Naive thymus-derived CD4-positive, alpha-beta T cell (primary cell): Measurements from ENCODE around the gene ZBTB21. TPM values are rescaled to one million over a fixed set of nuclear protein-coding genes. Genes with fewer than 3 reads are reported as not detected.

Experiments used
- ATAC-seq: fragments of 150-1000 bp; cut with Tn5 transposase; 2 replicates; pipeline ENCODE4 v1.10.0; 2021; ENCODE audit warnings: mild to moderate bottlenecking, moderate library complexity
- CTCF ChIA-PET: fragments of 350-600 bp; sonication (Branson Sonifier 250); formaldehyde crosslinking; loops from one replicate; lab custom pipeline; 2021; ENCODE audit warnings: antibody characterized with exemption; lab: Charles Lee
- POLR2A ChIA-PET: fragments of 350-600 bp; sonication (Branson Sonifier 250); formaldehyde crosslinking; loops from one replicate; lab custom pipeline; 2021; ENCODE audit warnings: antibody characterized with exemption, inconsistent platforms; lab: Charles Lee
- DNase-seq, 9 donors: peaks; one replicate each; pipeline versions ENCODE4 v3.0.0 to v3.0.0-alpha.2; 2020 to 2022; ENCODE audit warnings: mixed read lengths in 1 of 9
- H3K27ac ChIP-seq: one replicate; pipeline ENCODE4 v1.7.0; 2013; ENCODE audit warnings: mild to moderate bottlenecking, low read depth, low read length, moderate library complexity
- H3K27me3 ChIP-seq, 2 donors: one replicate each; pipeline ENCODE4 v1.7.0; 2013; ENCODE audit warnings: low read length in 2 of 2, mild to moderate bottlenecking in 2 of 2, moderate library complexity in 2 of 2; ENCODE audit not compliant: control insufficient read depth in 2 of 2, insufficient read depth in 2 of 2
- H3K36me3 ChIP-seq, 3 experiments: 1 replicate in 2 of 3; 2 replicates in 1 of 3; pipeline ENCODE4 v1.7.0; 2013; ENCODE audit warnings: low read length in 3 of 3, mild to moderate bottlenecking in 3 of 3, moderate library complexity in 1 of 3; ENCODE audit not compliant: insufficient read depth in 3 of 3, control insufficient read depth in 2 of 3
- H3K4me1 ChIP-seq, 2 donors: one replicate each; pipeline ENCODE4 v1.7.0; 2013; ENCODE audit warnings: low read length in 2 of 2, mild to moderate bottlenecking in 2 of 2, moderate library complexity in 1 of 2; ENCODE audit not compliant: control insufficient read depth in 2 of 2, insufficient read depth in 2 of 2
- H3K4me3 ChIP-seq: 2 replicates; pipeline ENCODE4 v1.7.0; 2013; ENCODE audit warnings: mild to moderate bottlenecking, low read length
- H3K9me3 ChIP-seq, 3 experiments: 1 replicate in 2 of 3; 2 replicates in 1 of 3; pipeline ENCODE4 v1.7.0; 2013; ENCODE audit warnings: low read length in 3 of 3; ENCODE audit not compliant: control insufficient read depth in 2 of 3
- H3K27ac Mint-ChIP-seq, 9 donors: one replicate each; pipeline ENCODE4 v1.8.0; 2020 to 2022; ENCODE audit warnings: mixed read lengths in 9 of 9, mild to moderate bottlenecking in 8 of 9, moderate library complexity in 5 of 9, inconsistent platforms in 2 of 9
- H3K27me3 Mint-ChIP-seq, 5 donors: one replicate each; pipeline ENCODE4 v1.8.0; 2021 to 2022; ENCODE audit warnings: mixed read lengths in 5 of 5, mild to moderate bottlenecking in 1 of 5
- H3K36me3 Mint-ChIP-seq, 5 donors: one replicate each; pipeline ENCODE4 v1.8.0; 2020 to 2022; ENCODE audit warnings: mixed read lengths in 5 of 5, mild to moderate bottlenecking in 3 of 5, inconsistent platforms in 1 of 5
- H3K4me1 Mint-ChIP-seq, 7 donors: one replicate each; pipeline ENCODE4 v1.8.0; 2020 to 2022; ENCODE audit warnings: mixed read lengths in 7 of 7, mild to moderate bottlenecking in 3 of 7, inconsistent platforms in 1 of 7
- H3K4me3 Mint-ChIP-seq, 10 donors: one replicate each; pipeline ENCODE4 v1.8.0; 2020 to 2022; ENCODE audit warnings: mild to moderate bottlenecking in 10 of 10, mixed read lengths in 10 of 10, moderate library complexity in 6 of 10, inconsistent platforms in 2 of 10
- H3K9me3 Mint-ChIP-seq, 11 donors: one replicate each; pipeline ENCODE4 v1.8.0; 2020 to 2022; ENCODE audit warnings: mixed read lengths in 11 of 11, mild to moderate bottlenecking in 4 of 11, inconsistent platforms in 1 of 11, moderate library complexity in 1 of 11
- intact Hi-C, 2 donors: fragments of 100-400 bp; cut with micrococcal nuclease; formaldehyde crosslinking; loops; one replicate each; pipeline ENCODE4 v1.15.1; 2023
- polyA plus RNA-seq, 2 donors: library from polyadenylated mRNA; unstranded; fragments of 300-500 nt; fragmentation: Illumina TruSeq; gene quantifications; one replicate each; pipeline ENCODE4 v1.2.3, GENCODE V29; 2021
- total RNA-seq, 6 experiments: library from RNA in 5 of 6; stranded (reverse) in 5 of 6; gene quantifications; 1 replicate in 5 of 6; 2 replicates in 1 of 6; pipeline ENCODE4 v1.2.3 and lab custom pipeline; 2021 to 2026

The ZBTB21 gene
- total and polyA plus RNA-seq, 7 experiments from 2014 or later: 4.3 to 137 (median 24.3) TPM

DNA sequence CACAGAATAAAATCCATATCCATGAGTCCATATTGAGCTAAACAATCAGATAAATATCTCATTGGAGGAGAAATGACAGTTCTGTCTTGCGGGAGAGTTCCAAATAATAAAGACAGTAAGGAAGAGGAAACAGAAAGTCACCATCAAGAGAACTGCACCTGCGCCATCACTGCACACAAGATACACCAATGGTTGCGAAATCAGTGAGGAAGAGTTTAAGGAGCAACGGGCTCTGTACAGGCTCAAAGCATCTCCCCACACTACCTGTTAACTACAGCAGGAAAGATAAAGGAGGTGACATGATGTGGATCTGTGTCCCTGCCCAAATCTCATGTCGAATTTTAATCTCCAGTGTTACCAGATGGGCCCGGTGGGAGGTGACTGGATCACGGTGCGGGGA, 64.2 kb downstream of the ZBTB21 start:
- ChIA-PET POLR2A (no interaction called here), CTCF (no interaction called here)

DNA sequence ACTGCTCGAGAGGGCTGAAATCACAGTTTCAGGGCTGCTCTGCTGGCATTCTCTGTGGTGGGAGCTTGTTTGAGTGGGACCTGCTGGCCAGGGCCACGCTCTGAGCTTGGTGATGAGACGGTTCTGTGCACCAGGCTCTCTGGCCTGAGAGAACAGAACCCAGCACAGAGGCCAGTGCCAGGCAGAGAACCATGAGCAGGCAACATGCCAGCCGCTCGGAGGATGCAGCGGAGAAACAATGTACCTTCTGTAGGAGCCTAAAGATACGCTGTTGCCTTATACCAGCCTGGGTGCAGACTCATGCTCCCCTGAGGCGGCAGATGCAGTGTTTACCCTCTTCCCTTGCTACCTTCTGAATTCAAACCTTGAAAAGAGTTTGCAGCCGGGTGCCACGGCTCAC, 66.3 kb downstream of the ZBTB21 start:
- H3K27me3 ChIP-seq: no peaks in the 10 kb centered on the region
- no peaks in the 10 kb centered on the region for H3K9me3 Mint-ChIP-seq
- no peaks in the 10 kb centered on the region for H3K36me3 Mint-ChIP-seq
- ATAC-seq: no peak
- DNase-seq: no peak
- H3K4me3 ChIP-seq: no peak overlapping the region
- intact Hi-C loops: no loop called here
- no peaks in the 10 kb centered on the region for H3K4me1 ChIP-seq
- POLR2A ChIA-PET: no interaction called here
- no peak overlapping the region for H3K27ac ChIP-seq
- CTCF ChIA-PET: no interaction called here
- H3K27ac Mint-ChIP-seq: no peak overlapping the region
- H3K4me1 Mint-ChIP-seq: peaks cover 0 to 7% (median 0%) of the 10 kb centered on the region in 7 donors
- no peaks in the 10 kb centered on the region for H3K36me3 ChIP-seq
- no peaks in the 10 kb centered on the region for H3K9me3 ChIP-seq
- no peak overlapping the region for H3K4me3 Mint-ChIP-seq
- H3K27me3 Mint-ChIP-seq: no peaks in the 10 kb centered on the region

More for the DNA sequence above, 64.2 kb downstream of the ZBTB21 start:
- no peaks in the 10 kb centered on the region for H3K27me3 ChIP-seq
- Mint-ChIP-seq H3K36me3 (peaks cover 0 to 1% (median 0%) of the 10 kb centered on the region in 5 donors), H3K4me1 (peaks cover 0 to 7% (median 0%) of the 10 kb centered on the region in 7 donors), H3K9me3 (peaks cover 0 to 3% (median 0%) of the 10 kb centered on the region in 11 donors), H3K4me3 (no peak overlapping the region), H3K27me3 (no peaks in the 10 kb centered on the region), H3K27ac (peak overlapping the region in 1 of 9 donors; percentile 29)
- H3K4me3 ChIP-seq: no peak overlapping the region
- H3K9me3 ChIP-seq: no peaks in the 10 kb centered on the region
- no peak overlapping the region for H3K27ac ChIP-seq
- no peak for DNase-seq
- no peaks in the 10 kb centered on the region for H3K4me1 ChIP-seq
- intact Hi-C loops: no loop called here
- ATAC-seq: no peak
- no peaks in the 10 kb centered on the region for H3K36me3 ChIP-seq

GRCh38 chr21:41942457-41942856, 67.7 kb downstream of the ZBTB21 start:
- Histone ChIP-seq H3K4me1 (no peaks in the 10 kb centered on the region), H3K36me3 (no peaks in the 10 kb centered on the region), H3K27ac (no peak overlapping the region), H3K4me3 (no peak overlapping the region), H3K9me3 (no peaks in the 10 kb centered on the region), H3K27me3 (no peaks in the 10 kb centered on the region)
- H3K9me3 Mint-ChIP-seq: peaks cover 0 to 1% (median 0%) of the 10 kb centered on the region in 11 donors
- H3K27ac Mint-ChIP-seq: no peak overlapping the region
- CTCF ChIA-PET: no interaction called here
- peaks cover 0 to 2% (median 0%) of the 10 kb centered on the region in 5 donors for H3K27me3 Mint-ChIP-seq
- intact Hi-C loops: no loop called here
- no peaks in the 10 kb centered on the region for H3K36me3 Mint-ChIP-seq
- POLR2A ChIA-PET: no interaction called here
- no peak for DNase-seq
- no peak for ATAC-seq
- no peak overlapping the region for H3K4me3 Mint-ChIP-seq
- H3K4me1 Mint-ChIP-seq: peaks cover 0 to 4% (median 0%) of the 10 kb centered on the region in 7 donors

DNA sequence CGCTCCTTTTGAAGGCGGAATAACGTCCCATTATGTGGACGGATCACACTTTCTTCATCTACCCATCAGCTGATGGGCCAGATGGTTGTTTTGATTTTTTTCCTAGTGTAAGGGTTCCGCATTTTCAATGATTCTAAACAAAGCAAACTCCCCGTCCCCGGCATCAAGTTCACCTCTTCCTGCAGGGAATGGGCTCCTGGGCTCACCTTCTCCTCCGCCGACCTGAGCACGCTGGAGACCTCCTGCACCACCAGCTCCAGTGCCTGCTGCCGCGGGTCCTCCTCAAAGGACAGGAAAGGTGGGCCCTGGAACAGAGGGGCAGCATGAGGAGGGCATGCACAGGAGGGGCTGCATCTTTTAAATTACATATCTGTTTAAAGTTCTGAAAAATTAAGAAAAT, 68.2 kb downstream of the ZBTB21 start:
- peaks cover 0 to 4% (median 0%) of the 10 kb centered on the region in 7 donors for H3K4me1 Mint-ChIP-seq
- Histone ChIP-seq H3K36me3 (no peaks in the 10 kb centered on the region), H3K9me3 (no peaks in the 10 kb centered on the region), H3K27me3 (no peaks in the 10 kb centered on the region), H3K4me3 (no peak overlapping the region), H3K4me1 (no peaks in the 10 kb centered on the region), H3K27ac (no peak overlapping the region)
- CTCF ChIA-PET: no interaction called here
- ATAC-seq (no peak), DNase-seq (no peak)
- intact Hi-C loops: no loop called here
- POLR2A ChIA-PET: no interaction called here
- no peak overlapping the region for H3K4me3 Mint-ChIP-seq
- peaks cover 0 to 1% (median 0%) of the 10 kb centered on the region in 11 donors for H3K9me3 Mint-ChIP-seq
- no peak overlapping the region for H3K27ac Mint-ChIP-seq
- H3K36me3 Mint-ChIP-seq: no peaks in the 10 kb centered on the region
- H3K27me3 Mint-ChIP-seq: peaks cover 0 to 2% (median 0%) of the 10 kb centered on the region in 5 donors

- Histone ChIP-seq H3K9me3 (no peaks in the 10 kb centered on the region), H3K4me3 (no peak overlapping the region), H3K27ac (no peak overlapping the region), H3K27me3 (no peaks in the 10 kb centered on the region), H3K36me3 (no peaks in the 10 kb centered on the region), H3K4me1 (no peaks in the 10 kb centered on the region)
- ChIA-PET CTCF (no interaction called here), POLR2A (interaction anchor here (1.0 kb wide), 1 partner anchor 67 kb away, joined by 3 read pairs; no protein-coding TSS in a partner anchor)
- H3K9me3 Mint-ChIP-seq: peaks cover 0 to 1% (median 0%) of the 10 kb centered on the region in 11 donors
- H3K36me3 Mint-ChIP-seq: no peaks in the 10 kb centered on the region
- DNase-seq (no peak), ATAC-seq (no peak)
- H3K27me3 Mint-ChIP-seq: peaks cover 0 to 2% (median 0%) of the 10 kb centered on the region in 5 donors
- H3K4me3 Mint-ChIP-seq: no peak overlapping the region
- H3K27ac Mint-ChIP-seq: no peak overlapping the region
- H3K4me1 Mint-ChIP-seq: no peaks in the 10 kb centered on the region
- intact Hi-C loops: no loop called here
Observed at GRCh38 chr21:41940431-41940830, 69.7 kb downstream of the ZBTB21 start.

- no peaks in the 10 kb centered on the region for H3K9me3 ChIP-seq
- intact Hi-C loops: no loop called here
Observed at GRCh38 chr21:41939391-41939790, 70.8 kb downstream of the ZBTB21 start.

More at GRCh38 chr21:41939391-41939790, 70.8 kb downstream of the ZBTB21 start:
- Histone ChIP-seq H3K27ac (no peak overlapping the region), H3K27me3 (no peaks in the 10 kb centered on the region), H3K4me3 (no peak overlapping the region), H3K4me1 (no peaks in the 10 kb centered on the region), H3K36me3 (no peaks in the 10 kb centered on the region)
- ATAC-seq (no peak), DNase-seq (no peak)
- CTCF ChIA-PET: no interaction called here
- Mint-ChIP-seq H3K36me3 (no peaks in the 10 kb centered on the region), H3K4me1 (no peaks in the 10 kb centered on the region), H3K27ac (no peak overlapping the region), H3K4me3 (no peak overlapping the region), H3K27me3 (peaks cover 0 to 2% (median 0%) of the 10 kb centered on the region in 5 donors), H3K9me3 (peaks cover 0 to 1% (median 0%) of the 10 kb centered on the region in 11 donors)
- POLR2A ChIA-PET: no interaction called here
